NCI-H82 treated with DMSO at 0.1 percent for 48 hours (cell line): ENCODE measurements around the gene HAUS5.

Experiments
- DNase-seq: peaks from one replicate; lab custom pipeline; 2025; ENCODE audit not compliant: unreplicated experiment; lab: John Stamatoyannopoulos, UW

The HAUS5 gene

DNA sequence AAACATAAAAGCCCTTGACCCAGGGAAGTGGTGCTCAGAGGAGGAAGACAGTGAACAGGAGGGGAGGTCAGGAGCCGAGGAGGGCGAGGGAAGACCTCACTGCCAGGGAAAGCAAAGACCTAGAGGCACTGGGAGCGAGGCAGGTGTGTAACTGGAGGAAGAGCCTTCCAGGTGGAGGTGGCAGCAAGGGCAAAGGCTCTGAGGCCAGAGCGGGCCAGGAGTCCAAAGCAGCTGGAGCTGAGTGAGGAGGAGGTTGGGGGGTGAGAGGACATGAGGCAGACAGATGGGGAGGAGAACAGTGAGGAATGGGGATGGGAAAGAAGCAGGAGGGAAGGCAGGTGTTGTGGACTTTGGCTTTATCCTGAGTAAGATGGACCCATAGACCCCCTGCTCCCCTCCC lies 57.4 kb downstream of the HAUS5 start:
- DNase-seq = no peak

DNA sequence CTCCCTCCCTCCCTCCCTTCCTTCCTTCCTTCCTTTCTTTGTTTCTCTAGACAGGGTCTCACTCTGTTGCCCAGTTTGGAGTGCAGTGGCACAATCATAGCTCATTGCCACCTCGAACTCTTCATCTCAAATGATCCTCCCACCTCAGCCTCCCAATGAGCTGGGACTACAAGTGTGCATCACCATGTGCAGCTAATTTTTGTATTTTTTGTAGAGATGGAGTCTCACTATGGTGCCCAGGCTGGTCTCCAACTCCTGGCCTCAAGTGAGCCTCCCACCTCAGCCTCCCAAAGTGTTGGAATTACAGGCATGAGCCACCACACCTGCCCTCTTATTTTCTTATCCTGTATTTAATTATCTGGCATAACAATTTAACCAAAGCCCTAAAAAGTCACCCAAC lies 58.2 kb downstream of the HAUS5 start:
- no peak for DNase-seq

DNA sequence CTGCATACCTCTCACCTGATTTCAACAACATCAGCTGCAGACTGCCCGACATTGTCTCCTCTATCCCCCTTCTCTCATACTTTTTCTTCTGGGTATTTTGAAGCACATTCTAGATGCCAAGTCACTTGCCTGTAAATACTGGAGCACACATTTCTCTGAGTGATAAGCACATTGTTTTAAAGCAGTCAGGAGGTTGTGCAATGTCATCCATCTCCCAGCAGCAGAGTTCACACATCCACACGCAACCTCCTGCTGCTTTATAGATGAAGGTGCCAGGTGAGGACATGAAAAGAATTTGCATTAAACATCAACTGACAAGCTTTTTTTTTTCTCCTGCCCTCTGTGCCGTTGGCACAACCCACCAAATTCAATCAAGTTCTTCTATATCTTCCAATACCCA lies 59.3 kb downstream of the HAUS5 start:
- no peak for DNase-seq

DNA sequence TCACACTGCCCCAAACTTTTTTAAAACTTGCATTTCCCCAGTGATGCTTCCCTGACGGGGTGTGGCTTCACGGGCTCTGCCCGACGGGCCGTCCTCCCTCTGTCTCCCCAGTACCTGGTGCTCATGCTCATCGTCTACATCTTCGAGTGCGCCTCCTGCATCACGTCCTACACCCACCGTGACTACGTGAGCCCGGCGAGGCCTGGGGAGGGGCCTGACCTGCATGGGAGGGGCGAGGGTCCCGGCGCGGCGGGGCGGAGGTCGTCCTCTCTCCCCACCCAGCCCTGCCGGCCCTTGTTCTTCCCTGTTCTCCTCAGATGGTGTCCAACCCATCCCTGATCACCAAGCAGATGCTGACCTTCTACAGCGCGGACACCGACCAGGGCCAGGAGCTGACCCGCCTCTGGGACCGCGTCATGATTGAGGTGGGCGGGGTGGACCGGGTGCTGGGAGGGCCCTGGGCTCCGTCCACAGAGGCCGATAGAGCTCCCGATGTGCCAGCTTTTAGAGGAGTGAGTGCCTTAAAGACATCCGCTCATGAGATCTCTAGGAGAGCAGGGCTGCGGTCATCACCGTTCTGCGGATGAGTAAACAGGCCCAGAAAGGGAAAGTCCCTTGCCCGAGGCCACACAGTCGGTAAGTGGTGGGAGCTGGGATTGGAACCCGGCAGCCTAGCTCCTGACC lies 60.7 kb downstream of the HAUS5 start:
- no peak for DNase-seq
